Measurements from ENCODE around the gene FN3K.

DNA sequence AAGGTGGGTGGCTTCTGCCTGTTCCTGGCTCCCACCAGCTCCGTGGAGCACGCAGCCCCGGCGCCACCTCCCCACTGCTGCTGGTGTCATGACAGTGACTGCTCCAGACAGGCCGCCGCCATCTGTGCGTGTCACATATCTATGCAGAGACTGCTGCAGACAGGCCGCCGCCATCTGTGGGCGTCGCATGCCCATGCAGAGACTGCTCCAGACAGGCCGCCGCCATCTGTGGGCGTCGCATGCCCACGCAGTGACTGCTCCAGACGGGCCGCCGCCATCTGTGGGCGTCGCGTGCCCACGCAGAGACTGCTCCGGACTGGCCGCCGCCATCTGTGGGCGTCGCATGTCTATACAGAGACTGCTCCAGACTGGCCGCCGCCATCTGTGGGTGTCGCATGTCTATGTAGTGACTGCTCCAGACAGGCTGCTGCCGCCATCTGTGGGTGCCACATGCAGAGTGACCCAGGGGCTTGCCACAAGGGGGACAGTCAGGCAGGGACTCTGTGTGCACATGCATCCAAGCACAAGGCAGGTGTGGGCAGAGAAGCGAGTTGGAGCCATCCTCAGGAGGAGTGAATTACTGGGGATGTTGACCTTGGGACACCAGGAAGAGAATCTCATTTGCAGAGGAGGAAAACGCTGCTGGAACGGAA lies 22.2 kb upstream of the FN3K start:
- TF ChIP-seq, protein P1, sequence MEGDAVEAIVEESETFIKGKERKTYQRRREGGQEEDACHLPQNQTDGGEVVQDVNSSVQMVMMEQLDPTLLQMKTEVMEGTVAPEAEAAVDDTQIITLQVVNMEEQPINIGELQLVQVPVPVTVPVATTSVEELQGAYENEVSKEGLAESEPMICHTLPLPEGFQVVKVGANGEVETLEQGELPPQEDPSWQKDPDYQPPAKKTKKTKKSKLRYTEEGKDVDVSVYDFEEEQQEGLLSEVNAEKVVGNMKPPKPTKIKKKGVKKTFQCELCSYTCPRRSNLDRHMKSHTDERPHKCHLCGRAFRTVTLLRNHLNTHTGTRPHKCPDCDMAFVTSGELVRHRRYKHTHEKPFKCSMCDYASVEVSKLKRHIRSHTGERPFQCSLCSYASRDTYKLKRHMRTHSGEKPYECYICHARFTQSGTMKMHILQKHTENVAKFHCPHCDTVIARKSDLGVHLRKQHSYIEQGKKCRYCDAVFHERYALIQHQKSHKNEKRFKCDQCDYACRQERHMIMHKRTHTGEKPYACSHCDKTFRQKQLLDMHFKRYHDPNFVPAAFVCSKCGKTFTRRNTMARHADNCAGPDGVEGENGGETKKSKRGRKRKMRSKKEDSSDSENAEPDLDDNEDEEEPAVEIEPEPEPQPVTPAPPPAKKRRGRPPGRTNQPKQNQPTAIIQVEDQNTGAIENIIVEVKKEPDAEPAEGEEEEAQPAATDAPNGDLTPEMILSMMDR (conservative IDR thresholded peaks at IDR 0.05; ENCODE audit: low read depth, low read length) = no peak
- TF ChIP-seq MXI1 (IDR thresholded peaks at IDR 0.05; ENCODE audit: borderline replicate concordance, low read depth, low read length) = no peak
- TF ChIP-seq SMC3 (IDR thresholded peaks at IDR 0.05; ENCODE audit: low read depth, low read length) = no peak
- no peak for TF ChIP-seq RCOR1 (IDR thresholded peaks at IDR 0.05; ENCODE audit: insufficient replicate concordance, low read length)
- TF ChIP-seq POLR2A (IDR thresholded peaks at IDR 0.05; ENCODE audit: low read depth, low read length) = no peak
- no peak for TF ChIP-seq FOS (IDR thresholded peaks at IDR 0.05; ENCODE audit: low read depth, low read length)
